Thyroid gland (tissue), 4 donors: ENCODE results near the gene ZNF423.

Experiments
- POLR2A ChIP-seq, 2 donors: fragments of 450-650 bp; IDR thresholded peaks; one replicate each; pipeline ENCODE4 v1.6.1; 2017; ENCODE audit warnings: antibody characterized with exemption in 2 of 2, mild to moderate bottlenecking in 2 of 2, moderate library complexity in 1 of 2
- TF ChIP-seq, protein P1 (sequence below), 6 experiments: fragments of 200-600 bp in 3 of 6; fragments of 450-650 bp in 3 of 6; sonication (generic) in 3 of 6; IDR thresholded peaks; one replicate each; pipeline ENCODE4 v1.5.1; 2016 to 2019; ENCODE audit warnings: antibody characterized with exemption in 6 of 6, mild to moderate bottlenecking in 2 of 6, inconsistent platforms in 1 of 6, moderate library complexity in 1 of 6

DNA sequence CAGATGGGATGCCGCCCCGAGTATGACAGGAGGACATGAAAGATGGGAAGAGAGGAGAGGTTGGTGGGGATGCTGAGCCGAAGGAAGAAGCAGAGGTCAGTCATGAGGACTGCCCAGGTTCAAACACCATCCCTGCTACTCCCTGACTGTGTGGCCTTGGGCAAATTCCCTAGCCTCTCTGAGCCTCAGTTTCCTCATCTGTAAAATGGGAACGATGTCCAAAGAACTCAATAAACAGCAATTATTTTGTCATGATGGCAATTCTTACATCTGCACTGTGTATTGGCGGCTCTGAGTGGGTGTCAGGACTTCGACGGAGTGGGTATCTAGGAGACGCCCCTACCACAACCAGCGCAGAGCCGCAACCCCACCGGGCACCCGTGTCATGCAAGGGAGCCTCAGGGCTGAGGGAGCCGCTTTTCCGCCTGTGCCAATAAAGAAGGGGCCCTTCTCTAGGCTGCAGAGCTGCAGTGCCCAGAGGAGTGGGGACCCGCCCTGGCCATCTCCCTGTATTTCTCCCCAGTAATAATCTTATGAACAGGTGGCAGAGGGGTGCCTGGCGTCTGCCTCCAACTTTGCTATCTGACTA lies 173.2 kb downstream of the ZNF423 start:
- TF ChIP-seq, protein P1, sequence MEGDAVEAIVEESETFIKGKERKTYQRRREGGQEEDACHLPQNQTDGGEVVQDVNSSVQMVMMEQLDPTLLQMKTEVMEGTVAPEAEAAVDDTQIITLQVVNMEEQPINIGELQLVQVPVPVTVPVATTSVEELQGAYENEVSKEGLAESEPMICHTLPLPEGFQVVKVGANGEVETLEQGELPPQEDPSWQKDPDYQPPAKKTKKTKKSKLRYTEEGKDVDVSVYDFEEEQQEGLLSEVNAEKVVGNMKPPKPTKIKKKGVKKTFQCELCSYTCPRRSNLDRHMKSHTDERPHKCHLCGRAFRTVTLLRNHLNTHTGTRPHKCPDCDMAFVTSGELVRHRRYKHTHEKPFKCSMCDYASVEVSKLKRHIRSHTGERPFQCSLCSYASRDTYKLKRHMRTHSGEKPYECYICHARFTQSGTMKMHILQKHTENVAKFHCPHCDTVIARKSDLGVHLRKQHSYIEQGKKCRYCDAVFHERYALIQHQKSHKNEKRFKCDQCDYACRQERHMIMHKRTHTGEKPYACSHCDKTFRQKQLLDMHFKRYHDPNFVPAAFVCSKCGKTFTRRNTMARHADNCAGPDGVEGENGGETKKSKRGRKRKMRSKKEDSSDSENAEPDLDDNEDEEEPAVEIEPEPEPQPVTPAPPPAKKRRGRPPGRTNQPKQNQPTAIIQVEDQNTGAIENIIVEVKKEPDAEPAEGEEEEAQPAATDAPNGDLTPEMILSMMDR (IDR thresholded peaks at IDR 0.05): no peak
- no peak for TF ChIP-seq POLR2A (IDR thresholded peaks at IDR 0.05)
